ENCODE measurements around the gene GTSF1L.

GTSF1L gene

GRCh38 chr20:43716757-43717615 is 9.8 kb downstream of the GTSF1L start:
- no peak for DNase-seq (ENCODE audit: low spot score)

DNA sequence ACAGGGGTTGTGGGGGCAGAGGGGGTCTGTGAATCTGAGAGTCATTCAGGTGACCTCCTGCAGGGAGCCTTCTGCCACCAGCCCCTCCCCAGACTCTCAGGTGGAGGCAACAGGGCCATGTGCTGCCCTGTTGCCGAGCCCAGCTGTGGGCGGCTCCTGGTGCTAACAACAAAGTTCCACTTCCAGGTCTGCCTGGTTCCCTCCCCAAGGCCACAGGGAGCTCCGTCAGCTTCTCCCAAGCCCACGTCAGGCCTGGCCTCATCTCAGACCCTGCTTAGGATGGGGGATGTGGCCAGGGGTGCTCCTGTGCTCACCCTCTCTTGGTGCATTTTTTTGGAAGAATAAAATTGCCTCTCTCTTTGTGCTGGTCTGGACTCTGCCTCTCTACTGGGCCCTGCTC is 10.7 kb downstream of the GTSF1L start:
- DNase-seq (ENCODE audit: low spot score), result no peak

- DNase-seq (ENCODE audit: low spot score), result no peak
These were observed 11.3 kb downstream of the GTSF1L start for GRCh38 chr20:43715511-43715910.

DNA sequence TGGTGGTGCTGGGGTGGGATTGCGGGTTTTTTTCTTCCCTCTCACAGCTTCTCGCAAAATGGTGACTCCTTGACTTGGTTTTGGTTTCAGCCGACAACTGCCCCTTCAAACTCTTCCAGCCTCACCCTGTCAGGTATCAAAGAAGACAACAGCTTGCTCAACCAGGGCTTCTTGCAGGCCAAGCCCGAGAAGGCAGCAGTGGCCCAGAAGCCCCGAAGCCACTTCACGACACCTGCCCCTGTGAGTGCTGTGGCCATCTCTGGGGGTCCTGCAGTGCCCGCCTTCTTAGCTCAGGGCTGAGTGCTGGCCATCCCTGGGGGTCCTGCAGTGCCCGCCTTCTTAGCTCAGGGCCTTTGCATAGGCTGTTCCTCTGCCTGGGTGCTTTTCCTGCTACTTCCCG is 11.8 kb downstream of the GTSF1L start:
- no peak for DNase-seq (ENCODE audit: low spot score)

DNA sequence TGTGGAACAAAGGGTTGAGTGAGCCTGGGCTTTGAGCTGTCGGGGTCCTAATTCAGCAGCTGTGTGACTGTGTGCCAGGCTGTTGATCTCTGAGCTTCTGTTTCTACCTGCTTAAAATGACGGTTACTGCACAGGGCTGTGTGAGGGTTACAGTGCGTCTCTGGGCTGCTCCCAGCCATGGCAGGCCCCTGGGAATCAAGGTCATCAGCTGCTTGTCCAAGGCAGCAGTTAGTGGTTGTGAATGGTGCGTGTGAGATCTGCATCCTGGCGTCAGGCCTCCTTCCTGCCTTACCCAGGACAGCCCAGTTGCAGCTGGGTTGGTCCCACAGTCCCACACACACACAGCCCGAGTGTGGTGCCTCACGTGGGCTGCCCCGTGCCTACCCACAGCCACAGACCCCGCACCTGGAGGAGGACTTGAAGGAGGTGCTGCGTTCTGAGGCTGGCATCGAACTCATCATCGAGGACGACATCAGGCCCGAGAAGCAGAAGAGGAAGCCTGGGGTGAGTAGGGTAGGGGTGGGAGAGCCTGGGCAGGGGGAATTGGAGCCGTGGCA is 15.6 kb downstream of the GTSF1L start:
- no peak for DNase-seq (ENCODE audit: low spot score)

DNA sequence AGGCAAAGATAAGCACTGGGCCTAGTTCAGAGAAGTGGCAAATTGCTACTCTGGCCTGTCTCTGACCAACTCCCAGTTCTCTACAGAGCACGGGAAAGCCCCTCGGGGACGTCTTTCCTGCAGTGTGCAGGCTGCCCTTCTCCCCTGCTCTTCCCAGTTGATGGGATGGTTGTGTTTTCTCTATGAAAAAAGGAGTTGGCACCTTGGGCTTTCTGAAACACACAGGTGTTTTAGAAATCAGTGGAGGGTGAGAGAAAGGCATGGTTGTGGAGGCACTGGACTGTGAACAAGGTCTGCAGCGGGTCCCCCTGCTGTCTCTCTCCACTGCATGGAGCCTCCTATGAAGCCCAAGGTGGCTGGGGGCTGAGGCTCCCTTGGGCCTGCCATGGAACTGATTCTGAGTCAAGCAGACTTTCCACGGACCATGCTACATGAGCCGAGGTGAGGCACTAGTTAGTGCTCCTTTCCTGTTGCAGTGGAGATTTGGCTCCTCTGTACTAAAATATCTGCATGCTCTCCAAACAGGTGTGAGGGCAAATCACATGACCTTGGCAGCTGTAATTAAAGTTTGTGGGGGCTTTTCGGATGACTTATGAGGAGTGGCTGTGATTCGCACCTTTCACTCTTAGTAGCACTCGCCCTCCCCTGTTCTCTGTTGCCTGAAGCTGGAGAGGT is 16.3 kb downstream of the GTSF1L start:
- no peak for DNase-seq (ENCODE audit: low spot score)

DNA sequence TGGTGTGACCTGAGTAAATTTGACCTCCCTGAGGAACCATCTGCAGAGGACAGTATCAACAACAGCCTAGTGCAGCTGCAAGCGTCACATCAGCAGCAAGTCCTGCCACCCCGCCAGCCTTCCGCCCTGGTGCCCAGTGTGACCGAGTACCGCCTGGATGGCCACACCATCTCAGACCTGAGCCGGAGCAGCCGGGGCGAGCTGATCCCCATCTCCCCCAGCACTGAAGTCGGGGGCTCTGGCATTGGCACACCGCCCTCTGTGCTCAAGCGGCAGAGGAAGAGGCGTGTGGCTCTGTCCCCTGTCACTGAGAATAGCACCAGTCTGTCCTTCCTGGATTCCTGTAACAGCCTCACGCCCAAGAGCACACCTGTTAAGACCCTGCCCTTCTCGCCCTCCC is 24.3 kb downstream of the GTSF1L start:
- no peak for DNase-seq (ENCODE audit: low spot score)

- no peak for DNase-seq (ENCODE audit: low spot score)
These were observed 26.2 kb downstream of the GTSF1L start for GRCh38 chr20:43700627-43701026.

DNA sequence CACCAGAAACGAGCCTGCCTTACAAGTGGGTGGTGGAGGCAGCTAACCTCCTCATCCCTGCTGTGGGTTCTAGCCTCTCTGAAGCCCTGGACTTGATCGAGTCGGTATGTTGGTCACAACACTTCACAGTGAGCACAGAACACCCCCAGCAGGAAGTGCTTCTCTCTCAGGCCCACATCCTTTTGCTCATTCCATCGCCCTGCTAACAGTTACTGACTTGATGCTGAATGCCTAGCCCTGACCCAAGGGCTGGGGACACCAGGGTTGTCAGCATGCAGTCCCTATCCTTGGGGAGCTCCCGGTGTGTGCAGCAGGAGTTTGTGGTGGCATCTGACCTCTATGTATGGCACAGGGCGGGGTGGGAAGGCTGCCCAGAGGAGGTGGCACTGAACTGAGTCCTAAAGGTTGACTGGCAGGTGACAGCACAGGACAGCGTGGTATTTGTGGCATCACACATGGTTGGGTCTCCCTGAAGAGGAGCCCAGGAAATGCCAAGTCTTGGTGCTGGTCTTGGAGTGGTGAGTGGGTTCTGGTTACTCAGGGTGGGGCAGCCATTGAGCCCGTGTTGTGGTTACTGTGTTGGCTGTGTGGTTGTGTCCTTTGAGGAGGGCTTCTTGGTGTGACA is 26.7 kb downstream of the GTSF1L start:
- no peak for DNase-seq (ENCODE audit: low spot score)

GRCh38 chr20:43695571-43695970 is 31.2 kb downstream of the GTSF1L start:
- no peak for DNase-seq (ENCODE audit: low spot score)

- DNase-seq (ENCODE audit: low spot score), result no peak
These were observed 32.0 kb downstream of the GTSF1L start for GRCh38 chr20:43694763-43695162.

DNA sequence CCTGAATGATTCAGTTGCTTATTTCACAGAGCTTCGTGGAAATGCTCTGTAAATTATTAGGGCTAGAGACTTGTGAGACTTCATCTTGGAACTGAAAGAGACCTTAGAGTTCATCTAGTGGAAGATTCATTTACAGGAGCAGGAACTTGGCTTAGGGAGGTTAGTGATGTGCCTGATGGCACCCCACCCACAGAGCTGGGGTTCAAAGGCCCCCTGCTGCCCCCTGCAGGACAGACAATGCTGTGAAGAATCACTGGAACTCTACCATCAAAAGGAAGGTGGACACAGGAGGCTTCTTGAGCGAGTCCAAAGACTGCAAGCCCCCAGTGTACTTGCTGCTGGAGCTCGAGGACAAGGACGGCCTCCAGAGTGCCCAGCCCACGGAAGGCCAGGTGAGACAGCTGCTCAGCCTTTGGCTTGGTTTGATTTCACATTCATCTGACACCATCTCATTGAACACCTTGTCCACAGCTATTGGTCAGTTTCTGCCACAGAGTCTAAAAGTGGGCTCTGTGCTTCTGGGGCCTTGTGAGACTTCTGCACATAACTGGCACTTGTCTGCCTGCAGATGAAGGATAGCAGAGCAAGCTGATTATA is 34.8 kb downstream of the GTSF1L start:
- peak; percentile 58 for DNase-seq (ENCODE audit: low spot score)

DNA sequence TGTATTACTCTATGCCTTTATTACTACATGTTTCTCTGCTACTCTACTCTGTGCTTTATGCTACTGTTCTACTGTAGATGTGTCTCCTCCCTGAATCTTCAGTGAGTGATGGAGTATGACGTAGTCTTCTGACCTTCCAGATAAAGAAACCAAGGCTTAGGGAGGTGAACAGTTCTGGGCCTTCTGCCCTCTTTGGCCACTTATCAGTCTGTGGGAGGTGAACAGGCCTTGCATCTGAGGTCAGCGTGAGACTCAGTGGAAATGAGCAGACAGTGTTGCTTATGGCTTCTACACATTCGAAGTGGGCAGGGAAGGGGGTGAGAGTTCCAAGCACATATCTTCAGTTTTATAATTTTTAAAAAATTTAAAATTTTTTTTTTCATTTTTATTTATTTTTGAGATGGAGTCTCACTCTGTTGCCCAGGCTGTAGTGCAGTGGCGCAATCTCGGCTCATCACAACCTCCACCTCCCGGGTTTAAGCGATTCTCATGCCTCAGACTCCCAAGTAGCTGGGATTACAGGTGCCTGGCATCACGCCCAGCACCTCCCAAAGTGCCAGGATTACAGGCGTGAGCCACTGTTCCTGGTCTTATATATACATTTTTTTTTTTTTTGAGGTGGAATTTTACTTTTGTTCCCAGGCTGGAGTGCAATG is 35.7 kb downstream of the GTSF1L start:
- no peak for DNase-seq (ENCODE audit: low spot score)

DNA sequence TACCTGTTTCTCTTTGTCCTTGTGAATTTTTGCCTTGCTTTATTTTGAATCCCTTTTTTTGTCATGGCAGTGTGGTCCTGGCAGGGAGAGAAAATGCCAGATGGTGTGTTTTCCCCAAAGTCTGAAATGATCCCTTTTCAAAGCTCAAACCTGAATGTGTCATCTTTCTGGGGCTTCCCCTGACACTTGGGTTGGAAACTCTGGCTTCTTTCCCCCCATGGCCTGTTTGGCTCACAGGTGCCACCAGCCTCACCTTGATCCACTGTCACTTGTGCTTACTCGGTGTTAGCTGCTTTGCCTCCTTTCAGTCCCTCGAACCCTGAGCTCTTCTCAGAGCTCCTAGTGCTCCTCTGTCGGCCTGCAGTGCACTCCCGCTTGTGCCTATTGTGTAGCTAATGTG is 37.6 kb downstream of the GTSF1L start:
- no peak for DNase-seq (ENCODE audit: low spot score)

DNA sequence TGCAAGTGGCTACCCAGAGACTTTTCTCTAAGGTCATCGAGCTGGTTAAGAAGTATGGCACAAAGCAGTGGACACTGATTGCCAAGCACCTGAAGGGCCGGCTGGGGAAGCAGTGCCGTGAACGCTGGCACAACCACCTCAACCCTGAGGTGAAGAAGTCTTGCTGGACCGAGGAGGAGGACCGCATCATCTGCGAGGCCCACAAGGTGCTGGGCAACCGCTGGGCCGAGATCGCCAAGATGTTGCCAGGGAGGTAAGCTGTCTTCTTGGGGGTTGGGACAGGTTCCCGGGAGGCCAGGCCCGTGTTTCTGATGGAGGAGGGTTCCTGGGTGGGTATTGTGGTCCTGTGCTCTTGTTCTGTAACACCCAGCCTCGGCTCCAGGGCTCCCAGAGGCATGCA is 40.0 kb downstream of the GTSF1L start:
- DNase-seq (ENCODE audit: low spot score), result no peak

DNA sequence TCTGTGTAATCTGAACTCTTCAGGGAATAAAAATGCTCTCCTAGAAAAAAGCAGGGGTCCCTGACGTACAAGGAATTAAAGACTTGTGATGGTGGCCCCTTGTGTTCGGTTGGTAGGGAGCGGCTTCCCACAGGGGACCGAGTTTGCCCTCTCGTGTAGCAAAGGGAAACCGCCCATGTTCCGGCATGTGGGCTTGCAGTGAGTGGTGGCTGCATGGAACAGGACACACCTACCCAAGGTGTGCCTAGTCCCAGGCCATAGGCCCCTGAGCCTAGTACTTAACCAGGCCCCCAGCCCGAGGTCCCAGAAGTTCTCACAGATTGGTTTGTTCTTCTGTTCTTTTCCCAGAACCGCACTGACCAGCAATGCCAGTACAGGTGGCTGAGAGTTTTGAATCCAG is 44.4 kb downstream of the GTSF1L start:
- no peak for DNase-seq (ENCODE audit: low spot score)

DNA sequence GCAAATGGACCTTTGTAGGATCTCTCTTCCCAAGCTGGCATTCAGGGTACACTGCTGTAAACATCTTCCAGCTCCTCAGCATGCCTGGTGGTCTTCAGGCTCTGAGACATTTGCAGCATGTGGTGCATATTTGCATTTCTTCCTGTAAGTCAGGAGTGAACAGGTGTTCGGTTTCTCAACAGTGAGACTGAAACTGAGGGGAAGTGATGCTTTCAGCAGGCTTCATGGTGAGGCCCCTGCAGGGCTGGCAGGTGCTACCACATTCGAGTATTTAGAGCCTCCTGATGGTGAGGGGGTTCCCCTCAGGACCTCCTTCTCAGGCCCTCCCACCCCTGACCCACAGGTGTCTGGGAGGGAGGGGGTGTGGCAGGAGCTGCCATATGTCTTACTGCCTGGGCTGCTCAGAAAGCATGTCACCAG is 44.8 kb downstream of the GTSF1L start:
- no peak for DNase-seq (ENCODE audit: low spot score)

DNA sequence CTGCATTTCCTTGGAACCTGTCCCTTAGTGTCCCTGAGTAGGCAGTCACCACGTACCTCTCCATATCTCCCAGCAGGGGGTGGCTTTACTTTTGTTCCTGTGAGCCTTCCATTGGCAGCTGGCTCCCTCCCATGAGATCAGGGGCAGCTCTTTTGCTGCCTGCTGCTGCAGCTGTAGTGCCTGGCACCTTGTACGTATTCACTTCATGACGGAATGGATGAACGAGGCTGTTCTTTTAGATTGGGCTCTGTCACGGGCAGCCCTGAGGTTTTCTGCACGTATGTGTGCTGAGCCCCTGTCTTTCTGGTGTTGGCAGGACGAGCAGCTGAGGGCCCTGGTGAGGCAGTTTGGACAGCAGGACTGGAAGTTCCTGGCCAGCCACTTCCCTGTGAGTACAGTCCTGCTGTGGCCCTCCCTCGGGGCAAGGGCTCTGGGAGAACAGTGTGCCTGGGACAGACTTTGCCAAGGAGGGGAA is 45.3 kb downstream of the GTSF1L start:
- DNase-seq (ENCODE audit: low spot score), result no peak

- DNase-seq (ENCODE audit: low spot score), result no peak
These were observed 45.8 kb downstream of the GTSF1L start for GRCh38 chr20:43680981-43681380.

DNA sequence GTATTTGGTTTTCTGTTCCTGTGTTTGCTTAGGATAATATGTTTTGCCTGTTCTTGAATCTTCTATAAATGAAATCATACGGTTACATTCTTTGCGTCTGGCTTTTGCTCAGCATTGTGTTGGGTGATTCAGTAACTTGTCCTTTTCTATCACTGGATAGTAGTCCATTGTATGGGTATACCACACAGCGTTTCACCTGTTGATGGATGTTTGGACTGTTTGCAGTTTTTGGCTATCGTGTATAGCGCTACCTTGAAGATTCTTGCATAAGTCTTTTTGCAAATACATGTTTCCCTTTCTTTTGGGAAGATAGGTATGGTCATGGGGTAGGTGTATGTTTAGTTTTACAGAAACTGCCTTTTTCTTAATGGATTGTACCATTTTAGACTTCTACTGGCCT is 50.4 kb downstream of the GTSF1L start:
- no peak for DNase-seq (ENCODE audit: low spot score)

All from SW480 (cell line).